Measurements from ENCODE around the gene RPS29. TPM values are rescaled to one million over a fixed set of nuclear protein-coding genes. Genes with fewer than 3 reads are reported as not detected.

RPS29 gene
- total and polyA plus RNA-seq, 8 donors = 422 to 7,374 (median 3,536) TPM

- H3K4me1 ChIP-seq = no peaks in the 10 kb centered on the region
- 62 to 78% (median 73%) methylated on average over 6 of the region's 6 CpGs for WGBS, 5 donors
Observed at GRCh38 chr14:49545071-49545470, 41.1 kb downstream of the RPS29 start.

DNA sequence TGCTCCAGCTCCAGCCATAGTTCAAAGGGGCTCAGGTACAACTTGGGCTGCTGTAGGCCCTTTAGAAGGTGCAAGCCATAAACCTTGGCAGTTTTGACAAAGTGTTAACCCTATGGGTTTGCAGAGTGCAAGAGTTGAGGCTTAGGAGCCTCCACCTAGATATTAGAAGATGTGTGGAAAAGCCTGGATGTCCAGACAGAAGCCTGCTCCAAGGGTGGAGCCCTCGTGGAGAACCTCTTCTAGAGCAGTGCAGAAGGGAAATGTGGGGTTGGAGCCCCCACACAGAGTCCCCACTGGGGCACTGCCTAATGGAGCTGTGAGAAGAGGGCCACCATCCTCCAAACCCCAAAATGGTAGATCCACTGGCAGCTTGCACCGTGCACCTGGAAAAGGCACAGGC lies 45.1 kb downstream of the RPS29 start:
- no peak for DNase-seq
- intact Hi-C loops (cut with DNase I; ENCODE audit: low total_unique reads) = no loop called here
- TF ChIP-seq POLR2AphosphoS5 (IDR thresholded peaks at IDR 0.05) (no peak), EP300 (IDR thresholded peaks at IDR 0.05) (no peak), CTCF (IDR thresholded peaks at IDR 0.05) (no peak), POLR2A (IDR thresholded peaks at IDR 0.05) (no peak)
- Histone ChIP-seq H3K27ac (no peak overlapping the region), H3K4me3 (no peak overlapping the region), H3K4me1 (no peaks in the 10 kb centered on the region), H3K27me3 (no peaks in the 10 kb centered on the region), H3K9me3 (peaks cover 0 to 16% (median 7%) of the 10 kb centered on the region in 4 donors), H3K36me3 (no peaks in the 10 kb centered on the region)
- WGBS, 5 donors = 89 to 100% (median 93%) methylated on average over 1 to 2 of the region's 2 CpGs

More at GRCh38 chr14:49545071-49545470, 41.1 kb downstream of the RPS29 start:
- H3K36me3 ChIP-seq = no peaks in the 10 kb centered on the region
- H3K9me3 ChIP-seq = peaks cover 0 to 16% (median 7%) of the 10 kb centered on the region in 4 donors
- H3K4me3 ChIP-seq = no peak overlapping the region
- H3K27me3 ChIP-seq = no peaks in the 10 kb centered on the region
- no peak overlapping the region for H3K27ac ChIP-seq
- intact Hi-C loops (cut with DNase I; ENCODE audit: low total_unique reads) = no loop called here
- DNase-seq = no peak
- no peak for TF ChIP-seq POLR2AphosphoS5 (IDR thresholded peaks at IDR 0.05)
- no peak for TF ChIP-seq EP300 (IDR thresholded peaks at IDR 0.05)
- TF ChIP-seq POLR2A (IDR thresholded peaks at IDR 0.05) = no peak
- no peak for TF ChIP-seq CTCF (IDR thresholded peaks at IDR 0.05)

- Histone ChIP-seq H3K4me1 (no peaks in the 10 kb centered on the region), H3K27me3 (no peaks in the 10 kb centered on the region), H3K9me3 (peaks cover 0 to 16% (median 7%) of the 10 kb centered on the region in 4 donors), H3K27ac (no peak overlapping the region), H3K4me3 (no peak overlapping the region), H3K36me3 (no peaks in the 10 kb centered on the region)
- DNase-seq = no peak
- intact Hi-C loops (cut with DNase I; ENCODE audit: low total_unique reads) = no loop called here
- TF ChIP-seq CTCF (IDR thresholded peaks at IDR 0.05) = no peak
- TF ChIP-seq POLR2AphosphoS5 (IDR thresholded peaks at IDR 0.05) = no peak
- no peak for TF ChIP-seq EP300 (IDR thresholded peaks at IDR 0.05)
- no peak for TF ChIP-seq POLR2A (IDR thresholded peaks at IDR 0.05)
- 83 to 89% (median 86%) methylated on average over 4 of the region's 4 CpGs for WGBS, 5 donors
Observed at GRCh38 chr14:49538852-49539251, 47.3 kb downstream of the RPS29 start.

Small RNAs within 50 kb of the gene (small RNA-seq; reads per million reads assigned to genes)
- gene AL139099.3 (0 reads per million in 4 donors), gene AL139099.4 (0 reads per million in 4 donors), gene RF00019 (0 reads per million in 4 donors), gene RNA5SP384 (0 reads per million in 4 donors)

Other genes starting within 250 kb of the RPS29 start
- gene LRR1, start 12.6 kb upstream of the RPS29 start, total RNA-seq = 10 to 100 TPM in 2 of 5 donors, 1 to 10 TPM in 2, under 1 TPM in 1; 0.45 to 14.7 (median 7.6) TPM
- gene LRR1, start 12.6 kb upstream of the RPS29 start, polyA plus RNA-seq = 1 to 10 TPM; 6.9 to 9.5 (median 7.8) TPM
- 100 to 1,000 TPM in 4 of 5 donors, 10 to 100 TPM in 1; 72.4 to 205 (median 186) TPM for gene RPL36AL, start 34.2 kb upstream of the RPS29 start, total RNA-seq
- 100 to 1,000 TPM; 513 to 989 (median 610) TPM for gene RPL36AL, start 34.2 kb upstream of the RPS29 start, polyA plus RNA-seq
- gene MGAT2, start 34.4 kb upstream of the RPS29 start, total RNA-seq = 10 to 100 TPM in 4 of 5 donors, under 1 TPM in 1; 0.58 to 58.2 (median 20.0) TPM
- 10 to 100 TPM; 10.8 to 12.6 (median 11.3) TPM for gene MGAT2, start 34.4 kb upstream of the RPS29 start, polyA plus RNA-seq
- gene DNAAF2, start 48.9 kb upstream of the RPS29 start, total RNA-seq = 10 to 100 TPM in 1 of 5 donors, 1 to 10 TPM in 4; 6.4 to 43.2 (median 9.2) TPM
- 1 to 10 TPM; 3.9 to 7.3 (median 5.7) TPM for gene DNAAF2, start 48.9 kb upstream of the RPS29 start, polyA plus RNA-seq
- gene POLE2, start 101.8 kb upstream of the RPS29 start, total RNA-seq = 10 to 100 TPM in 1 of 5 donors, 1 to 10 TPM in 3, not detected in 1; 1.8 to 17.1 (median 6.4) TPM
- gene POLE2, start 101.8 kb upstream of the RPS29 start, polyA plus RNA-seq = 1 to 10 TPM; 2.3 to 6.1 (median 3.9) TPM
- gene KLHDC1, start 106.7 kb upstream of the RPS29 start, total RNA-seq = 10 to 100 TPM in 1 of 5 donors, 1 to 10 TPM in 3, under 1 TPM in 1; 0.58 to 20.2 (median 1.3) TPM
- gene KLHDC1, start 106.7 kb upstream of the RPS29 start, polyA plus RNA-seq = 1 to 10 TPM in 2 of 3 donors, under 1 TPM in 1; 1.00 to 3.4 (median 3.0) TPM
- 100 to 1,000 TPM in 3 of 5 donors, 10 to 100 TPM in 2; 55.4 to 258 (median 137) TPM for gene KLHDC2, start 181.8 kb upstream of the RPS29 start, total RNA-seq
- gene KLHDC2, start 181.8 kb upstream of the RPS29 start, polyA plus RNA-seq = 10 to 100 TPM; 43.6 to 61.7 (median 45.4) TPM

Data from stomach (tissue), 9 donors.